HepG2 (cell line): ENCODE data around the gene MYO3B. TPM values are rescaled to one million over a fixed set of nuclear protein-coding genes. Genes with fewer than 3 reads are reported as not detected.
A peak's percentile ranks its signal among the peaks of the same experiment; 100 is the strongest.
"Not testable (repeated sequence)": the region's sequence is repeated elsewhere in the genome, so short reads cannot be mapped to it uniquely, and the experiment has no call there.

Source experiments
- ATAC-seq: fragments of 200-7000 bp; cut with Tn5 transposase; 3 replicates; pipeline ENCODE4 v1.9.1; 2020; ENCODE audit warnings: mild to moderate bottlenecking, moderate library complexity
- BruUV-seq: library from RNA; stranded (reverse); fragments of 400-500 nt; replicated peaks from 2 replicates; lab custom pipeline; 2021; lab: Mats Ljungman, UMichigan
- CTCF ChIA-PET: fragments of 300-600 bp; formaldehyde crosslinking; extraction: SDS; loops from one replicate; lab custom pipeline; 2021; ENCODE audit warnings: low total read pairs, inconsistent platforms, low intra/inter-chr PET ratio; lab: Yijun Ruan, JAX
- POLR2A ChIA-PET: fragments of 350-600 bp; sonication (Branson Sonifier 250); formaldehyde crosslinking; loops from one replicate; lab custom pipeline; 2020; ENCODE audit warnings: antibody characterized with exemption, inconsistent platforms; lab: Yijun Ruan, JAX
- DNase-seq: peaks from one replicate; pipeline ENCODE4 v3.0.0-alpha.2; 2015; ENCODE audit warnings: low spot score
- FAIRE-seq: peaks from 3 replicates; lab custom pipeline; 2011; peaks lifted over from hg19 to GRCh38; lab: Jason Lieb, UNC
- H2AFZ ChIP-seq: one replicate; pipeline ENCODE4 v1.6.1; 2011; ENCODE audit warnings: low read length, inconsistent platforms
- H3K27ac ChIP-seq: fragments of 300-600 bp; 3 replicates; pipeline ENCODE4 v1.8.0; 2011; ENCODE audit warnings: mixed run types, mild to moderate bottlenecking, mixed read lengths, low read length, inconsistent platforms; ENCODE audit not compliant: insufficient read depth; ENCODE audit errors: extremely low read length
- H3K27me3 ChIP-seq, 2 experiments: fragments of 200-600 bp in 1 of 2; 2 replicates in 1 of 2; 3 replicates in 1 of 2; pipeline versions ENCODE4 v1.6.0 to v1.8.0; 2011; ENCODE audit warnings: low read length in 2 of 2, mild to moderate bottlenecking in 2 of 2, moderate library complexity in 2 of 2, inconsistent platforms in 1 of 2; ENCODE audit not compliant: insufficient read depth in 2 of 2, control insufficient read depth in 1 of 2
- H3K36me3 ChIP-seq, 2 experiments: fragments of 200-600 bp in 1 of 2; replicated peaks in 1 of 2; 2 replicates in 1 of 2; 3 replicates in 1 of 2; pipeline versions ENCODE4 v1.5.1 to v1.8.0; 2011; ENCODE audit warnings: low read length in 2 of 2, inconsistent platforms in 1 of 2; ENCODE audit not compliant: insufficient read depth in 2 of 2, control insufficient read depth in 1 of 2
- H3K4me1 ChIP-seq: 2 replicates; pipeline ENCODE4 v1.5.1; 2012; ENCODE audit warnings: low read length, inconsistent platforms; ENCODE audit not compliant: insufficient read depth
- H3K4me2 ChIP-seq: 2 replicates; pipeline ENCODE4 v1.6.0; 2011; ENCODE audit warnings: low read depth, low read length, inconsistent platforms
- H3K4me3 ChIP-seq, 3 experiments: fragments of 200-600 bp in 1 of 3; sonication (generic), shearing (Covaris generic) in 1 of 3; replicated peaks in 1 of 3; 2 replicates each; pipeline ENCODE4 v1.5.1; 2011 to 2016; ENCODE audit warnings: low read length in 3 of 3, inconsistent platforms in 2 of 3, low read depth in 2 of 3, mild to moderate bottlenecking in 2 of 3, control low read depth in 1 of 3, mixed read lengths in 1 of 3; ENCODE audit not compliant: insufficient read depth in 1 of 3
- H3K79me2 ChIP-seq: one replicate; pipeline ENCODE4 v1.6.1; 2011; ENCODE audit warnings: low read length, inconsistent platforms; ENCODE audit not compliant: insufficient read depth
- H3K9ac ChIP-seq: 2 replicates; pipeline ENCODE4 v1.6.0; 2011; ENCODE audit warnings: mild to moderate bottlenecking, low read depth, low read length, inconsistent platforms; ENCODE audit not compliant: insufficient read depth
- H3K9me3 ChIP-seq: 2 replicates; pipeline ENCODE4 v1.5.1; 2012; ENCODE audit warnings: mild to moderate bottlenecking, low read length
- H4K20me1 ChIP-seq: 2 replicates; pipeline ENCODE4 v1.6.0; 2011; ENCODE audit warnings: inconsistent platforms, mild to moderate bottlenecking, low read length, moderate library complexity; ENCODE audit not compliant: insufficient read depth
- ARID2 ChIP-seq: sonication (generic); formaldehyde crosslinking; IDR thresholded peaks from 2 replicates; pipeline ENCODE4 v1.8.1; 2022; ENCODE audit warnings: mild to moderate bottlenecking, missing genetic modification reagents, borderline replicate concordance
- CBFB ChIP-seq: sonication (generic); formaldehyde crosslinking; IDR thresholded peaks from 2 replicates; pipeline ENCODE4 v1.4.0; 2020; ENCODE audit warnings: missing genetic modification reagents
- HDAC2 ChIP-seq: sonication (generic); formaldehyde crosslinking; IDR thresholded peaks from 2 replicates; pipeline ENCODE4 v1.4.0; 2020; ENCODE audit warnings: missing genetic modification reagents
- IKZF4 ChIP-seq: sonication (generic); formaldehyde crosslinking; IDR thresholded peaks from 2 replicates; pipeline ENCODE4 v1.5.1; 2020; ENCODE audit warnings: borderline replicate concordance, mild to moderate bottlenecking, low read depth, missing genetic modification reagents; ENCODE audit errors: not compliant biosample characterization
- JUN ChIP-seq: sonication (generic); formaldehyde crosslinking; IDR thresholded peaks from 2 replicates; pipeline ENCODE4 v1.4.0; 2020; ENCODE audit warnings: mild to moderate bottlenecking, missing genetic modification reagents
- LRRFIP1 ChIP-seq: sonication (generic); formaldehyde crosslinking; conservative IDR thresholded peaks from 2 replicates; pipeline ENCODE4 v1.4.0; 2020; ENCODE audit warnings: missing genetic modification reagents
- NAIF1 ChIP-seq: sonication (generic); formaldehyde crosslinking; IDR thresholded peaks from 2 replicates; pipeline ENCODE4 v1.5.0; 2020; ENCODE audit warnings: mild to moderate bottlenecking, missing genetic modification reagents, borderline replicate concordance
- NFYB ChIP-seq: sonication (generic); formaldehyde crosslinking; IDR thresholded peaks from 2 replicates; pipeline ENCODE4 v1.4.0; 2020; ENCODE audit warnings: missing genetic modification reagents
- PBX3 ChIP-seq: sonication (generic); formaldehyde crosslinking; IDR thresholded peaks from 2 replicates; pipeline ENCODE4 v1.8.1; 2023; ENCODE audit warnings: missing genetic modification reagents, inconsistent platforms, borderline replicate concordance
- PRPF4 ChIP-seq: fragments of 200-400 bp; formaldehyde crosslinking; IDR thresholded peaks from 2 replicates; pipeline ENCODE4 v1.6.1; 2016; ENCODE audit warnings: low read length, low read depth; ENCODE audit not compliant: poor library complexity, severe bottlenecking
- ZNF121 ChIP-seq: sonication (generic); formaldehyde crosslinking; IDR thresholded peaks from 2 replicates; pipeline ENCODE4 v1.5.0; 2020; ENCODE audit warnings: mild to moderate bottlenecking, missing genetic modification reagents
- WGBS: methylation state at CpG from one replicate; pipeline ENCODE4 v1.1.6; 2017; ENCODE audit warnings: low lambda C conversion rate; 5-methylcytosine and 5-hydroxymethylcytosine counted together
- in situ Hi-C: cut with HindIII; loops from 2 replicates; pipeline ENCODE4 v1.10.0; 2017; ENCODE audit warnings: low pct_unique_long_range_greater_than_20kb; ENCODE audit not compliant: extremely low pct_ligation_motif_present
- intact Hi-C: fragments of 100-400 bp; cut with micrococcal nuclease; formaldehyde crosslinking; loops from one replicate; pipeline ENCODE4 v1.10.0; 2022; ENCODE audit not compliant: unreplicated experiment
- polyA plus RNA-seq, 8 experiments: library from polyadenylated mRNA; depleted of rRNA in 3 of 8; stranded (reverse) in 7 of 8; unstranded in 1 of 8; fragments of >200 nt; fragmentation: Illumina TruSeq in 4 of 8; extraction: Trizol in 4 of 8; gene quantifications; 2 replicates each; pipeline versions ENCODE4 v1.2.1 to v1.2.3, GENCODE V29; 2011 to 2016; ENCODE audit warnings: low read depth in 4 of 8, missing spikeins in 1 of 8, mixed read lengths in 1 of 8; ENCODE audit not compliant: insufficient read depth in 1 of 8
- total RNA-seq, 5 experiments: library from RNA; depleted of rRNA; stranded (reverse); fragments of >200 nt; fragmentation: Illumina TruSeq; extraction: Trizol; gene quantifications; 2 replicates each; pipeline ENCODE4 v1.2.3, GENCODE V29; 2016; ENCODE audit warnings: low read depth in 1 of 5

Gene MYO3B
- total and polyA plus RNA-seq, 2 of the 13 experiments (the other 11 are each of a cell fraction or from before 2014, with no cell fraction given), result 0.01 TPM; not detected in 1

GRCh38 chr2:170674282-170674681, 496.3 kb downstream of the MYO3B start:
- in situ Hi-C loops, CTCF ChIA-PET, BruUV-seq, DNase-seq, FAIRE-seq, ATAC-seq, H3K4me3 ChIP-seq, H3K27me3 ChIP-seq, H3K27ac ChIP-seq, H4K20me1 ChIP-seq, H3K9me3 ChIP-seq, H3K36me3 ChIP-seq, H3K79me2 ChIP-seq, POLR2A ChIA-PET, intact Hi-C loops: not testable (repeated sequence)
- peak; percentile 71; the same call in 1 of the 2 replicates for TF ChIP-seq ZNF121
- TF ChIP-seq, all 625 proteins: peak for 1; not testable (repeated sequence) for 624
- H2AFZ ChIP-seq, H3K9ac ChIP-seq, H3K4me2 ChIP-seq, H3K4me1 ChIP-seq: not testable (repeated sequence)

GRCh38 chr2:170675701-170676100, 497.8 kb downstream of the MYO3B start:
- Histone ChIP-seq H2AFZ (no peak overlapping the region), H3K4me1 (peaks cover 18% of the 10 kb centered on the region), H3K9ac (no peak overlapping the region), H4K20me1 (no peaks in the 10 kb centered on the region), H3K79me2 (no peaks in the 10 kb centered on the region)
- no peak for DNase-seq
- 92% methylated on average over 6 of the region's 6 CpGs for WGBS
- no peak for TF ChIP-seq NAIF1 (CRISPR knock-in tag)
- TF ChIP-seq HDAC2, result no peak
- no peak for TF ChIP-seq IKZF4 (CRISPR knock-in tag)
- TF ChIP-seq ARID2 (CRISPR knock-in tag), result no peak
- no peak for TF ChIP-seq LRRFIP1 (CRISPR knock-in tag)
- TF ChIP-seq CBFB, result no peak
- TF ChIP-seq PBX3 (CRISPR knock-in tag), result no peak
- TF ChIP-seq NFYB (CRISPR knock-in tag), result no peak
- no peak for TF ChIP-seq JUN
- no peak for TF ChIP-seq PRPF4
- TF ChIP-seq, all 625 proteins: peak for 0
- Histone ChIP-seq H3K36me3 (no peaks in the 10 kb centered on the region), H3K9me3 (no peaks in the 10 kb centered on the region), H3K27ac (no peak overlapping the region), H3K4me3 (no peak overlapping the region), H3K27me3 (no peaks in the 10 kb centered on the region), H3K4me2 (no peak overlapping the region)
- intact Hi-C loops (no loop called here), in situ Hi-C loops (no loop called here)
- POLR2A ChIA-PET, result no interaction called here
- CTCF ChIA-PET, result no interaction called here
- no TSS peak for BruUV-seq
- no peak for FAIRE-seq
- ATAC-seq, result no peak
